Hepatocyte (in vitro differentiated cells): ENCODE results near the gene ZFPL1.

Experiments used
- CTCF ChIP-seq: fragments of 200-600 bp; sonication (generic); IDR thresholded peaks from 2 replicates; pipeline ENCODE4 v1.5.1; 2016; ENCODE audit warnings: antibody characterized with exemption, mild to moderate bottlenecking; ENCODE audit not compliant: poor library complexity
- EZH2 ChIP-seq: fragments of 200-600 bp; sonication (generic); IDR thresholded peaks from 2 replicates; pipeline ENCODE4 v1.6.1; 2016; ENCODE audit warnings: antibody characterized with exemption, mild to moderate bottlenecking, borderline replicate concordance

GRCh38 chr11:65103476-65103875 lies 19.5 kb downstream of the ZFPL1 start:
- TF ChIP-seq CTCF (no peak), EZH2 (no peak)
